Right lobe of liver (tissue), 4 donors: ENCODE results near the gene MRPL49.

Experiments
- POLR2A ChIP-seq: fragments of 450-650 bp; IDR thresholded peaks from one replicate; pipeline ENCODE4 v1.6.1; 2017; ENCODE audit warnings: antibody characterized with exemption, mild to moderate bottlenecking
- TF ChIP-seq, protein P1 (sequence below), 4 donors: fragments of 200-600 bp in 3 of 4; fragments of 450-650 bp in 1 of 4; IDR thresholded peaks; one replicate each; pipeline versions ENCODE4 v1.5.1 to v1.8.0; 2016 to 2022; ENCODE audit warnings: antibody characterized with exemption in 4 of 4, mild to moderate bottlenecking in 2 of 4
- donor health status: DM: no; HTN: no; CAD: no.
- donor health status: DM: no; HTN: no; CAD: no.
- donor health status: DM: no; HTN: yes; CAD: no.

GRCh38 chr11:65078151-65078550, 44.0 kb upstream of the MRPL49 start:
- TF ChIP-seq, protein P1, sequence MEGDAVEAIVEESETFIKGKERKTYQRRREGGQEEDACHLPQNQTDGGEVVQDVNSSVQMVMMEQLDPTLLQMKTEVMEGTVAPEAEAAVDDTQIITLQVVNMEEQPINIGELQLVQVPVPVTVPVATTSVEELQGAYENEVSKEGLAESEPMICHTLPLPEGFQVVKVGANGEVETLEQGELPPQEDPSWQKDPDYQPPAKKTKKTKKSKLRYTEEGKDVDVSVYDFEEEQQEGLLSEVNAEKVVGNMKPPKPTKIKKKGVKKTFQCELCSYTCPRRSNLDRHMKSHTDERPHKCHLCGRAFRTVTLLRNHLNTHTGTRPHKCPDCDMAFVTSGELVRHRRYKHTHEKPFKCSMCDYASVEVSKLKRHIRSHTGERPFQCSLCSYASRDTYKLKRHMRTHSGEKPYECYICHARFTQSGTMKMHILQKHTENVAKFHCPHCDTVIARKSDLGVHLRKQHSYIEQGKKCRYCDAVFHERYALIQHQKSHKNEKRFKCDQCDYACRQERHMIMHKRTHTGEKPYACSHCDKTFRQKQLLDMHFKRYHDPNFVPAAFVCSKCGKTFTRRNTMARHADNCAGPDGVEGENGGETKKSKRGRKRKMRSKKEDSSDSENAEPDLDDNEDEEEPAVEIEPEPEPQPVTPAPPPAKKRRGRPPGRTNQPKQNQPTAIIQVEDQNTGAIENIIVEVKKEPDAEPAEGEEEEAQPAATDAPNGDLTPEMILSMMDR (IDR thresholded peaks at IDR 0.05), result peak; percentile 62 to 69 (median 66)
- no peak for TF ChIP-seq POLR2A
